ENCODE results near the gene CHST2. TPM values are rescaled to one million over a fixed set of nuclear protein-coding genes. Genes with fewer than 3 reads are reported as not detected.

CHST2 gene
- total RNA-seq, 1 experiment from 2014 or later, result 0.38 TPM

DNA sequence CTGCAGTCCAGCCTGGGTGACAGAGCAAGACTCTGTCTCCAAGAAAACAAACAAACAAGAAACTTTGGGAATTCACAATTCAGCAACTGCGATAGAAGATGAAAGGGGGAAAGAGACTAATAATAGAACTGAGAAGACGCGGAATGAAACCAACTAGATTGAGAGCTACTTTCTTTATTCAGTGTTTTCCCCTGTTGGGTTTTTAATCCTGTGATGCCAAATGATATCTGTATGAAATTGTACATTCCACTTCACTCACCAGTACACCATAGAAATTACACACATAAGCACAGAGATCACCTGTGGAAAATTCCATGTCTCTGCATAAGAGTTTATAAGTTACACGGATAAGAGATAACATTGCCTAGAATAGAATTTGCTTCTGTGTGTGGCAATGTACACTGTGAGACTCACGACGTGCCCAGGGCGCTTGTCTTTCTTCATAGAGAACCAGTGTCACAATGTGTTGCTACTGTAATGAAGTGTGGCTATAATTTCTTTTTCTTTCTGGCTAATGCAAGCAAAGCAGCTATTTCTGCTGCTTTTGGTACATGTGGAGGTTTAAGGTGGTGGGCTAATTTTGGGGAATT is 17.7 kb upstream of the CHST2 start:
- TF ChIP-seq, protein P1, sequence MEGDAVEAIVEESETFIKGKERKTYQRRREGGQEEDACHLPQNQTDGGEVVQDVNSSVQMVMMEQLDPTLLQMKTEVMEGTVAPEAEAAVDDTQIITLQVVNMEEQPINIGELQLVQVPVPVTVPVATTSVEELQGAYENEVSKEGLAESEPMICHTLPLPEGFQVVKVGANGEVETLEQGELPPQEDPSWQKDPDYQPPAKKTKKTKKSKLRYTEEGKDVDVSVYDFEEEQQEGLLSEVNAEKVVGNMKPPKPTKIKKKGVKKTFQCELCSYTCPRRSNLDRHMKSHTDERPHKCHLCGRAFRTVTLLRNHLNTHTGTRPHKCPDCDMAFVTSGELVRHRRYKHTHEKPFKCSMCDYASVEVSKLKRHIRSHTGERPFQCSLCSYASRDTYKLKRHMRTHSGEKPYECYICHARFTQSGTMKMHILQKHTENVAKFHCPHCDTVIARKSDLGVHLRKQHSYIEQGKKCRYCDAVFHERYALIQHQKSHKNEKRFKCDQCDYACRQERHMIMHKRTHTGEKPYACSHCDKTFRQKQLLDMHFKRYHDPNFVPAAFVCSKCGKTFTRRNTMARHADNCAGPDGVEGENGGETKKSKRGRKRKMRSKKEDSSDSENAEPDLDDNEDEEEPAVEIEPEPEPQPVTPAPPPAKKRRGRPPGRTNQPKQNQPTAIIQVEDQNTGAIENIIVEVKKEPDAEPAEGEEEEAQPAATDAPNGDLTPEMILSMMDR (IDR thresholded peaks at IDR 0.05; ENCODE audit: unreplicated experiment), result no peak
- Mint-ChIP-seq H3K4me1 (ENCODE audit: low read depth, unreplicated experiment) (no peaks in the 10 kb centered on the region), H3K4me3 (ENCODE audit: low read depth, unreplicated experiment) (no peak overlapping the region), H3K27ac (ENCODE audit: unreplicated experiment) (no peak overlapping the region), H3K9me3 (ENCODE audit: low read depth, unreplicated experiment) (peaks cover 3% of the 10 kb centered on the region), H3K36me3 (ENCODE audit: insufficient read depth, unreplicated experiment) (no peaks in the 10 kb centered on the region), H3K27me3 (ENCODE audit: unreplicated experiment) (peaks cover 81% of the 10 kb centered on the region)
- DNase-seq, result no peak
- intact Hi-C loops (cut with micrococcal nuclease; ENCODE audit: unreplicated experiment), result no loop called here
- no TSS peak for BruUV-seq (replicated peaks)
- CTCF ChIA-PET, result interaction anchor here (0.6 kb wide), 1 partner anchor 81 kb away, joined by 4 read pairs; no protein-coding TSS in a partner anchor

- TF ChIP-seq, protein P1 (IDR thresholded peaks at IDR 0.05; ENCODE audit: unreplicated experiment), result no peak
- Mint-ChIP-seq H3K27me3 (ENCODE audit: unreplicated experiment) (peaks cover 76% of the 10 kb centered on the region), H3K4me1 (ENCODE audit: low read depth, unreplicated experiment) (no peaks in the 10 kb centered on the region), H3K9me3 (ENCODE audit: low read depth, unreplicated experiment) (peaks cover 3% of the 10 kb centered on the region), H3K4me3 (ENCODE audit: low read depth, unreplicated experiment) (no peak overlapping the region), H3K36me3 (ENCODE audit: insufficient read depth, unreplicated experiment) (no peaks in the 10 kb centered on the region), H3K27ac (ENCODE audit: unreplicated experiment) (no peak overlapping the region)
- no TSS peak for BruUV-seq (replicated peaks)
- CTCF ChIA-PET, result no interaction called here
- no peak for DNase-seq
- intact Hi-C loops (cut with micrococcal nuclease; ENCODE audit: unreplicated experiment), result no loop called here
Observed at GRCh38 chr3:143103652-143104051, 15.9 kb upstream of the CHST2 start.

DNA sequence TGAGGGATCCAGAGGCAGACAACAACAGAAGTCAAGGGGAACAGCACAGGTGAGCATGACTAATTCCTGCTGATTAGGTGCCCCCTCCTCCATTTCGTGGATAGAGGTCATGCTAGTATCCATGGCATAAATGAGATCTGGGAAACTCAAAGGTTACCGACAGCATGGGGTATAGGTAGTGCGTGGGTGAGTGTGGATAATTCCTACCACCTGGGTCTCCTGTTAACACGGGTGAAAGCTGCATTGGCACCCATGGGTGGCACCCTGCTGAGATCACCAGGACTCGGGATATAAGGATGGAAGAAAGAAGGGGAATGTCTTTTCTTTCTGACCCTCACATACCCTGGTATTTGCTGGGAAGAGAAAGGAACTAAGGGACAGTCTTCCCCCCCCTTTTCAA is 14.4 kb upstream of the CHST2 start:
- TF ChIP-seq, protein P1 (IDR thresholded peaks at IDR 0.05; ENCODE audit: unreplicated experiment), result no peak
- Mint-ChIP-seq H3K27ac (ENCODE audit: unreplicated experiment) (no peak overlapping the region), H3K27me3 (ENCODE audit: unreplicated experiment) (peaks cover 67% of the 10 kb centered on the region), H3K9me3 (ENCODE audit: low read depth, unreplicated experiment) (peaks cover 3% of the 10 kb centered on the region), H3K4me1 (ENCODE audit: low read depth, unreplicated experiment) (no peaks in the 10 kb centered on the region), H3K36me3 (ENCODE audit: insufficient read depth, unreplicated experiment) (no peaks in the 10 kb centered on the region), H3K4me3 (ENCODE audit: low read depth, unreplicated experiment) (no peak overlapping the region)
- DNase-seq, result no peak
- no TSS peak for BruUV-seq (replicated peaks)
- CTCF ChIA-PET, result no interaction called here
- intact Hi-C loops (cut with micrococcal nuclease; ENCODE audit: unreplicated experiment), result no loop called here

GRCh38 chr3:143109861-143110260 is 9.7 kb upstream of the CHST2 start:
- peaks cover 3% of the 10 kb centered on the region for H3K9me3 Mint-ChIP-seq (ENCODE audit: low read depth, unreplicated experiment)
- H3K36me3 Mint-ChIP-seq (ENCODE audit: insufficient read depth, unreplicated experiment), result no peaks in the 10 kb centered on the region
- H3K27ac Mint-ChIP-seq (ENCODE audit: unreplicated experiment), result no peak overlapping the region
- peaks cover 73% of the 10 kb centered on the region for H3K27me3 Mint-ChIP-seq (ENCODE audit: unreplicated experiment)
- TF ChIP-seq, protein P1 (IDR thresholded peaks at IDR 0.05; ENCODE audit: unreplicated experiment), result no peak
- BruUV-seq (replicated peaks), result no TSS peak
- no peak for DNase-seq
- CTCF ChIA-PET, result interaction anchor here (1.2 to 1.6 kb wide), 2 partner anchors 10 to 15 kb away, joined by 3 to 4 read pairs; partner anchors contain the start of gene CHST2
- intact Hi-C loops (cut with micrococcal nuclease; ENCODE audit: unreplicated experiment), result no loop called here
- H3K4me3 Mint-ChIP-seq (ENCODE audit: low read depth, unreplicated experiment), result no peak overlapping the region
- no peaks in the 10 kb centered on the region for H3K4me1 Mint-ChIP-seq (ENCODE audit: low read depth, unreplicated experiment)

Data from Calu3 (cell line).